ENCODE measurements around the gene FBN3.
A peak's percentile ranks its signal among the peaks of the same experiment; 100 is the strongest.

The FBN3 gene

DNA sequence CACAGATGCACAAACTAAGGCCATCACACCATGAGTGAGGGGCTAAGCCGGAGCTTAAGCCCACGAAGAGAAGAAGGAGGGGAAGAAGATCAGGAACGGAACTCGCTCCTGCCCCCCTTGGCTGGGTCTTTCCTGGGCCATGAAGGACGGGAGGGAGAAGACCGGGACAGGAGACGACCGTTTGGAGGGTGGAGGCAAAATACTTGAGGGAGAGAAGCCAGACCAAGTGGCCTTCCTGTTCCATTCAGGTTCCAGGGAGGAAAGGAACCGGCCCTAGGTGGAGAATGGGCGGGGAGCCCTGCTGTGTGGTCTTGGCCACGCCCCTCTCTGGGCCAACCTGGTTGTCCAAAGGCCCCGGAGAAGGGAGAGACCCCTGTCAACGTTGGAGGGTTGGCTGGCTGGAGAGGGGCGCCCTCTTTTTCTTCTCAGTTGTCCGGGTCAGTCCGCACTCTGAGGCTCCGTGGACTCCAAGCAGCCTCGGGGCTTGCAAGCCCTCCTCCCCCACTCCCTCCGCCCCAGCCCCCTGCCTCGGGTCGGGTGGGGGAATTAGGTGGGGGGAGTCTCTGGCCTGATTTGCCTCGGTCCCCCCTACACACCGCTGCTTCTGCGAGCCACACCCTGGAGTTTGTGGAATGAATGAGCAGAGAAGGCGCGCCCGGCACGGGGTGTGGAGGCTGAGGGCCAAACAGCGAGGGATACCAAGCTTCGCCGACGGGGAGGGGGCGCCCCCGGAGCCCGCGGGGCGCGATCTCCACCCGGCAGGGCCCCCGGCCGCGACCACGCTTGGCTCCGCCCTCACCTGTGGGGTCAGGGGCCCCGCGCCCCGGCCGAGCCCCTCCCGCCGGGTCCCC is 757 bp downstream of the FBN3 start:
- DNase-seq = peak; percentile 49

DNA sequence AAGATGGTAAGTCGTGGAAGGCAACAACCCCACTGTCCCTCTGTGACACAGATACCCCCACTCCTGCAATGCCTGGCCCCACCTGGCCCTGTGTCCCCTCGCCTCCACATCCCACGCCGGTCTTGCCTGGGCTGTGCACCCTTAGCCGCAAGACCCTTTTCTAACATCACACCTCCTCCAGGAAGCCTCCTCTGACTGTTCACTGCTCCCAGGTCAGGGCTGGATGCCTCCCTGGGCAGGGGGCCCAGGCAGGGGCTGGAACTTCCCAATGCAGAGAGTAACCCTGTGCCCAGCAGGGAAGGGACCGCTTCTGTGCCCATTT is 1.3 kb downstream of the FBN3 start:
- DNase-seq = no peak

DNA sequence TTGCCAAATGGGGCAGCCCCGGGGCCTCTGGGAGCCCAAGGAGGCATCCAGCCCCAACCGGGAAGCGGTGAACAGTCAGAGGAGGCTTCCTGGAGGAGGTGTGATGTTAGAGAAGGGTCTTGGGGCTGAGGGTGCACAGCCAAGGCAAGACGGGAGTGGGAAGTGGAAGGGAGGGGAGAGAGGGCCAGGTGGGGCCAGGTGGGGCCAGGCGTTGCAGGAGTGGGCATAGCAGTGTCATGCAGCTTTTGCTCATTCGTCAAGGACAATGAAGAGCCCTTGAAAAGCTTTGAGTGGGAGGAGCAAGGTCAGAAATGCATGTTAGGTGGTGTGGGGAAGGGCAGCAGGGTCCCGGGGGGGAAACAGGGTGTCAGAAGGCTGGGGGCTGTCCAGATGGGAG is 1.8 kb downstream of the FBN3 start:
- DNase-seq = no peak

DNA sequence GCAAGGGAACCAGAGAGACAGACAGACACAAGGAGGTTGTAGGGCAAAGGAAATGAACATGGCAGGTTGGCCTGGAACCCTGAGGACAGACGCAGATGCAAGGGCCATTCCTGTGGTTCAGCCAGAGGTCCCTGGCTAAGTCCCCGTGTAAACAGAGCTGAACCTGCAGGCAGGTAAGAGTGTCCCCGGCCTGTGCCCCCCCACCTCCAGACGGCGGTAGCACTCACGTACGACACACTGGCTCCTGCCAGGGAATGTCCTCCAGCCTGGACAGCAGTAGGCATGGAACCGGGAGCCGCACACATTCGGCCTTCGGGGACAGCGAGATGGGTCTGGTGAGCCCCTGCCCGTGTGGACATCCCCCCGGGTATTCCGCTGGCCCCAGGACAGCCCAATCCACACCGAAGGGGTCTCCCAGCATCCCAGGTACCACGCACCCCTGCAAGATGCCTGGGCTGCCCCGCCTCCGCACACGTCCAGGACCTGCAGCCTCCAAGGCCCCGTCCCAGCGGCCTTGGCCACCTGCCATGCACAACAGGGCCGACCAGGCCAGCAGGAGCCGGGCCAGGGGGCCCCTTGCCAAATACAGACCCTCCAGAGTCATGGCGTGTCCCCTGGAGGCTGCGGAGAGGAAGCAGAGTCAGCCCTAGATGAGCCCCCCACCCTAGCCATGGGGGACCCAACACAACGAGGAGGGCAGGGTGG is 2.4 kb downstream of the FBN3 start:
- DNase-seq = no peak

DNA sequence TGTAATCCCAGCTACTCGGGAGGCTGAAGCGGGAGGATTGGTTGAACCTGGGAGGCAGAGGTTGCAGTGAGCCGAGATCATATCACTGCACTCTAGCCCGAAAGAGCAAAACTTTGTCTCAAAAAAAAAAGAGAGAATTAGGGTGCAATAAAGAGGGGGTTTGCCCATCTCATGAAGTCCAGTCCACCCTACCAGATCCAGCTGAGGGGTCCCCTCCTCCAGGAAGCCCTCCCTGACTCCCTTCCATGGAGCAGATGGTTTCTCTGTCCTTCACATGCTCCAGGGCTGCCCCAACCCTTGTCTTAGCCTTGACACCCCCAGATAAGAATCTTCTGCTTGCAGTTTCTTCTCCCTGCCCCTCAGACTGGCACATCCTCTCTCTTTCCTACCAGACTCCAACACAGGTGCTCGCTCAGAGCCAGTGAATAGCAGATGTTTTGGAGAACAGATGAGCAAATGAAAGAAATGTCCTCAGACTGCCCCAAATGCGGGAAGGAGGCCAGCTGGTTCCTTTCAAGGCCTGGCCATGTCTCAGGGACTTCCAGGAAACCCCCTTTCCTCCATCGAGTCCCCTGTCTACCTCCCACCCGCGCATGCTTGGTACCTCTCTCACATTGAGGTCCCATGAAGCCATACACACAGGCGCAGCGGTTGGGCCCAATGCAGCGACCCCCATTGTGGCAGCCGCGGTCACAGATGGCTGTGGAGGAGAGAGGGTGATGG is 5.0 kb downstream of the FBN3 start:
- DNase-seq = no peak

DNA sequence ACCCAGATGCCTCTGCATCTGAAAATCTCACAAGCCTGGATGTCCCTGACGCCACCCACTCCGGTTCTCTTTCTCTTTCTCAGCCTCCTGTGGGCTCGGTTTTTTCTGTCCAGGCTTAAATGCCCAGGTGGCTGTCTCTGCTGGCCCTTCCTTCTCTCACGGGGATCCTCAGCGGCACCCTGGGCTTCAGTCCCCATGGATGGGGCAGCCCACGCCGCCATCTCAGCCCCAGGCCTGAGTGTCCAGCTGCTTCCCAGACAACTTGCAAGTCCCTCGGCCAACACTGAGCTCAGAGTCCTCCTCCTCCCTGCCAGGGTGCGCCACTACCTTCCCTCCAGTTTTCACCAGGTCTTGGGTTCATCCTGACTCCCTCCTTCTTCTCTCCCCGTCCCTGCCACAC is 6.4 kb downstream of the FBN3 start:
- no peak for DNase-seq

DNA sequence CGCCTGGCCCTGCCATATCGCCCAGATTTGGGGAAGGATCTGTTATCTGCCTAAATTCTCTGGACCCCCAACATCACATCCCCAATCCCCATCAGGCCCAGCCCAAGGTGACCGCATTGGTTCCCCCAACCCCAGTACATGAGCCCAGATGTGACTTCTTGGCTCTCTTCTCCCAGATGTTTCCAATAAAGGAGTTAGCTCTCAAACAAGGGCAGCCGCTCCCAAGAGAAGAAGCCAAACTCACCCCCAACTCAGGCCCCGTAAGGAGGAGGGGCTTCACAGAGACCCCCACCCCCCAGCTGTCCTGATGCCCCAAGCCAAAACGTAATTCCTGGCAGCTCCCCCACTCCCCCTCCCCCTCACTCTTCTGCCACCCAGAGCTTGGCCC is 6.9 kb downstream of the FBN3 start:
- no peak for DNase-seq

DNA sequence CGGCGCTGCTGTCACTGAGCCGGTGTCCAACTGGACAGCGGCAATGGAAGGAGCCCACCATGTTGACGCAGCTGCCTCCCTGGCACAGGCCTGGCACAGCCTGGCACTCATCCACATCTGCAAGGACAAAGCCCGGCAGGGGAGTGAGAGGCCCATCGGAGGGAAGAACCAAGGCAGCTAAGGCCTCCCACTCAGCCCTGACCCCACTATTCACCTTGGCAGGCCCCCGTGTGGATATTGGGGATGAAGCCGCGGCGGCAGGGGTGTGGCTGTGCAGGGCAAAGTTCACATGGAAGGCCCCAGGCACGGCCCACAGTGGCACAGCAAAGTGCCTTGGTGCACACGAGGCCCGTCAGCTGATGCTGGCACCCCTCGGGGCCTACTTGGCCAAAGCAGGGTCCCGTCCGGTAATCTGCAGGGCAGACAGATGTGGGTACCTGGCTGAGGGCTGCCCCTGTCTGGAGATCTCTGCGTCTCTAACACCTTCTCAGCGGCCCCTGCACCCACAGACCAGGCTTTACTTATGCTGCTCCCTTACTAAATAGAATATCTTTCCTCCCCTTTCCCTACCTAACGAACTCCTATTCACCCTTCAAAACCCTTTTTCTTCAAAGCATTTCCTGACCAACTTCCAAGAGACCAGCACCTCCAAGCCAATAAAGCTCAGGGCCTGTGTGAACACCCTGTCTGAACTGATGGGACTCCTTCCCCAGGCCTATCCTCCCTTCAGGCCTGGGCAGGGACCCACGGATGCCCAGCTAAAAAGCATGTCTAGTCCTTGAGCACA is 7.5 kb downstream of the FBN3 start:
- DNase-seq = no peak

DNA sequence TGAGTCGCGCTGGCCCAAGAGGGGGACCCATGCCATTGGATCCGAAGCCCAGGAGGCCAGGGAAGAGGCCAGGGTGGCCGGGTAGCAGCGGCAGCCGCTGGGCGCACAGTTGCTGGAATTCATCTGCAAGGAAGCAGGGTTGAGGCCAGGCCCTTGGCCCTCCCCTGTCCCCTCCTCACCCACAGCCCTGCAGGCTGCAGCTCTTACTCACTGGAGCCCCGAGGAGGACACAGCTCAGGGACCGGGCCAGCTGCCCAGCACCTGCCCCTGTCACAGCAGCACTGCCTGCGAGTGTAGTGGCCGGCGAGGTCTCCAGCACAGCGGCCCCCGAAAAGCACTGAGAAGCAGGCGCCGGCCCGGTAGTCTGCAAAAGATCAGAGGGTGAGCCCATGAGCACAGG is 11.2 kb downstream of the FBN3 start:
- no peak for DNase-seq

DNA sequence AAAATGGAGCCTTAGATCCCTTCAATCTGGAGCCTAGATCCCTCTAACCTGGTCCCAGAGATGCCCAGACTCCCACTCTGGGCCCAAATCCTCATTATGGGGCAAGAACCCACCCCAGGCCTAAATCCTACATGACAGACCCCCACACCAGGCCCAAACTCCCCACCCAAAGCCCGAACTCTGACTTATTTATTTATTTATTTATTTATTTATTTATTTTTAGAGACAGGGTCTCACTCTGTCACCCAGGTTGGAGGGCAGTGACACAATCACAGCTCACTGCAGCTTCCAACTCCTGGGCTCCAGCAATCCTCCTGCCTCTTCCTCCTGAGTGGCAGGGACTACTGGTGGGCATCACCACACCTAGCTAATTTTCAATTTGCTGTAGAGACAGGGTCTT is 12.0 kb downstream of the FBN3 start:
- no peak for DNase-seq

DNA sequence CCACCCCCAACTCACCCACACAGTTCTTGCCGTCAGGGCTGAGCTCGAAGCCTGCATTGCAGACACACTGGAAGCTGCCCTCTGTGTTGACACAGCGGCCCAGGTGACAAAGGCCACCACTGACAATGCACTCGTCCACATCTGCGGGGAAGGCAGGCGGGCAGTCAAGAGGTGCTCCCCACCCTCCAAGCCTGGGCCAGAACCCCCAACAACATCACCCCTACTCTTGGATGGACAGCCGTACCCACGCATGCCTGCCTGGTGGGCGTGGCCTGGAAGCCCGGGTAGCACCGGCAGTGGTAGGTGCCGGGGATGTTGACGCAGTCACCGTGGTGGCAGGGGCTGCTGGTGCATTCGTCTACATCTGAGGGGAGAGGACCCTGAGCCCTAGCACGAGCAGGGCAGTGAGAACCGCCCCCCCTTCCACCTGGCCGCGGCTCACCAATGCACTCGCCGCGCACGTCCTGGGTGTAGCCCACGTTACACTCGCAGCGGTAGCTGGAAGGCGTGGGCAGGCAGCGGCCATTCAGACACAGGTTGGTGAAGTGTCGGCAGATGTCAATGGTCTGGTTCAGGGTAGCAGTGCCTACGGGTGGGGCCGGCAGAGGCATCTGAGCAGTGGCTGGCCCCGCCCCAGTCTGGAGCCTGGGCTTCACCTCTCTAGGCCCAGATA is 13.3 kb downstream of the FBN3 start:
- no peak for DNase-seq

DNA sequence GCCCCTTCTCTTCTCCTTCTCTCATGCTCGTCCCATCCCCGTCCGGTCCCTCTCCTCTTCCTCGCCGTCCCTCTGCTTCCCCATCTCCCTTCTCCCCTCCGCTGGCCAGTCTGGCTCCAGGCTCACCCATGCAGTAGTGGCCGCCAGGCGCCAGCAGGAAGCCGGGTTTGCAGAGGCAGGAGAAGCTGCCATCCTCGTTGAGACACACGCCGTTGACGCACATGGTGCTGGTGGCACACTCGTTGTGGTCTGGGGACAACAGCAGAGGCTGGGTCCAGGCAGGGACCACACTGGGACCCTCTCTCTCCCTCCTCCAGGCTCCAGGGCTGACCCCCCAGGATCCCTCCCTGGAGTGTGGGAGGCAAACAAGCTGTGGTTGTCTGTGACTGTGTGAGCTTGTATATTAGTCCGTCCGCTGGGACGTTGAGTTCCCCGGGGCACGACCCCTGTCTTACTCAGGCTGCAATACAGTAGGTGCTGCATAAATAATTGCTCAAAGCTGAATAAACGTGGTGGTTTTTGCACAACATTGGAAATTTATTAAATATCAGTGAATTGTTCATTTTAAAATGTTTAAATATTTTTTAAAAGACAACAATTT is 16.4 kb downstream of the FBN3 start:
- no peak for DNase-seq

DNA sequence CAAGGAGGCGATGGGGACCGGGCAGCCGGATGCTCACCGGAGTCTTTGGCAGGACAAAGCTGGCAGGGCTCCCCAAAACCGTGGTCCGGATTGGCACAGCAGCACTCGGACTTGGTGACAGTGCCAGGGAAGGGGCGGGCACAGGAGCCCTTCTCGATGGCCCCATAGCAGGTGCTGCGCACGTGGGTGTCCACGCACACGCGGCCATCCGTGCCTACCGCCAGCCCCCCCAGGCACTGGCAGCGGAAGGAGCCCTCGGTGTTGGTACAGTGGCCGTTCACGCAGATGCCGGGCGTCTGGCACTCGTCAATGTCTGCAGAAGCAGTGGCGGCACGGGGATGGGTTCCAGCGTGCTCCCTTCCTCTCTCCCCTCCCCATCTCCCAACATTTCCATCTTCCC is 17.9 kb downstream of the FBN3 start:
- no peak for DNase-seq

DNA sequence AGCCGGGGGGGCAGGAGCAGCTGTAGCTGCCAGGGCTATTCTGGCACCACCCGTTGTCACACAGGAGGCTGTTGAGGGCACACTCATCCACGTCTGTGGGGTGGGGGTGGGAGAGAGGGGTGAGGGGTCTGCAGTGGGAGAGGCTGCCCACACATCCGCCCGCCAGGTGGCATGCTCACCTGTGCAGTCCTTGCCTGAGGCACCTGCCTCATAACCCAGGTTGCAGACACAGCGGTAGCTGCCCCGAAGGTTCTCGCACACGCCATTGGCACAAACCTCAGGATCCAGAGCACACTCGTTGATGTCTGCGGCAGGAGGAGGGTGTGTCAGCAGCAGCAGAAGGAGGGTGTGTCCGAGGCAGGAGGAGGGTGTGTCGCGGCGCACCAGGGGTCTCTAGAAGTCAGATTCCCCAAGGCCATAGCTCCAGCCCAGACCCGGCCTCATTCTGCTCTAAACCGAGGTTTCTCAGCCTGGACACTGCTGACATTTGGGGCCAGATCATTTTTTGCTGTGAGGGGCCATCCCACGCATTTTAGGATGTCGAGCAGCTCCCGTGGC is 20.3 kb downstream of the FBN3 start:
- DNase-seq = no peak

DNA sequence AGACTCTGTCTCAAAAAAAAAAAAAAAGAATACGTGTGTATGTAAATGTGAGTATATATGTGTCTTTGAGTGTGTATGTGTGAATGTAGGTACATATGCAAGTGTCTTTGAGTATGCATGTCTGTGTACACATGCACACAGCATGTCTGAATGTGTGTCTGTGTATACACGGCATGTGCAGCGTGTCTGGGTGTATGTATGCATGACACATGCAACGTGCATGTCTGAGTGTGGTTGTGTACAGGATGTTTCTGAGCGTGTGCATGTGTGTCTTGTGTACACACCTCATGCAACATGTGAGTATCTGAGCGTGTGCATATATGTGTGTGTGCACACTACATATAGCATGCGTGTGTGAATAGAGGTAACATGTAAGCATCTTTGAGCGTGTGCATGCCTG is 20.8 kb downstream of the FBN3 start:
- no peak for DNase-seq

DNA sequence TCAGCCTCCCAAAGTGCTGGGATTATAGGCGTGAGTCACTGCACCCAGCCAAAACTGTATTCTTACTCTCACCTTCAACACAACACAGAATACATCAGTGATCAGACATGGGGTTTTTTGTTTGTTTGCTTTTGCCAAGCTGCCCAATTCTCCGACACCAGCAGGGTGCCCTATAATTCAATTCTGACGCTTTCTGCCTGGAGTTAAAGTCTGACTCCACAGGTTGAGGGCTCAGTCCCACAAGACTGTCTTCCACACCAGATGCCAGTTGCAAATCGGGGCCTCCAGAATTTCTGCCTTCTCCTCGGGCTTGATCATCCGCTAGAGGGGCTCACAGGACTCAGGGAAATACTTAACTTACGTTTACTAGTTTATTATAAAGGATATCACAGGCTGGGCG is 22.1 kb downstream of the FBN3 start:
- no peak for DNase-seq

DNA sequence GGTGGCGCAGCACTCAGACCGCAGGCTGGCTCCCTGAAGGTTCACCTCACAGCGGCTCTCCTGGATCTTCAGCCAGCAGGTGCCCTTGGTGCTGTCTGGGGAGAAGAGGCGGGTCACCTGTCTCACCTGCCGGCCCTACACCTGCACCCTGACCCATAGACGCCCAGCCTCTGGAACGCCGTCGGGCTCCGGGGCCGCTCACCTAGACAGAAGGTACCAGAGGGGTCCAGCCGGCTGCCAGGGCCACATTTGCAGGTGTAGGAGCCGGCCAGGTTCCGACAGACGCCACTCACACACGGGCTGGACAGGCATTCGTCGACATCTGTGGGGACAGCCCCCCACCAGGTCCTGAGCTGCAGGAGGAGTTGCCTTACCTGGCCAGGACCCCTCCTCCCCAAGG is 22.9 kb downstream of the FBN3 start:
- DNase-seq = no peak

DNA sequence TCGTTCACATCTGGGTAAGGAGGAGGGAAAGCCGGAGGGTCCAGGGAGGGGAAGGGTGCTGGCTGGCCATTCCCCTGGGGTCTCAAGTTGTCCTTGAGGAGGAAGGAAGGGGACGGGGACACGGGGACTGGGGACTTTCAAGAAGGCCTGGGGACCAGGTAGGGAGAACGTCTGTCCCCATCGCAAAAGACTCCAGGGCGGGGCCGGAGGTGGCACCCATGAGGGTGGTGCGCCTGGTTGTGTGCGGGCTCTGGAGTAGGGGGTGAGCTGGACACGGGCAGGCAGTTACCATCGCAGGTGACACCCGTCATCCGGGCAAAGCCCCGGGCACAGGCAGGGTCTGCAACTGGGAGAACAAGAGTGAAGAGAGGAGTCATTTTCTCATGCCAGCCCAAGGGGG is 23.4 kb downstream of the FBN3 start:
- DNase-seq = no peak

DNA sequence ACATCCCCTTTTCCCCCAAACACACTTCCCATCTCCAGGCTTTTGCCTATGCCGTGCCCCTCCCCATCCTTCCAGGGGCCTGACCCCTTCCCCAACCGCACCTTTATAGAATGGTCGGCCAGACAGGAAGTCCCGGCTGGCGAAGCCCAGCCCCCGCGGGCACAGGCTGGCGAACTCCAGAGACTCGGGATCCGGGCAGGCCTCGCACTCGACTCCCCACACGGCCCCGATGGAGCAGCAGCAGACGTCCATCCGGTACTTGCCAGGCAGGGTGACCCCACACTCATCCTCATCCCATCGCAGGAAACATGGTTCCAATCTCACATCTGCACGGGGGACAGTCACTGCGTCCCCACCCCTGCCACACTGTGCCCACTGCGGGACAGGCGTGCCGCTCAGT is 25.7 kb downstream of the FBN3 start:
- no peak for DNase-seq

DNA sequence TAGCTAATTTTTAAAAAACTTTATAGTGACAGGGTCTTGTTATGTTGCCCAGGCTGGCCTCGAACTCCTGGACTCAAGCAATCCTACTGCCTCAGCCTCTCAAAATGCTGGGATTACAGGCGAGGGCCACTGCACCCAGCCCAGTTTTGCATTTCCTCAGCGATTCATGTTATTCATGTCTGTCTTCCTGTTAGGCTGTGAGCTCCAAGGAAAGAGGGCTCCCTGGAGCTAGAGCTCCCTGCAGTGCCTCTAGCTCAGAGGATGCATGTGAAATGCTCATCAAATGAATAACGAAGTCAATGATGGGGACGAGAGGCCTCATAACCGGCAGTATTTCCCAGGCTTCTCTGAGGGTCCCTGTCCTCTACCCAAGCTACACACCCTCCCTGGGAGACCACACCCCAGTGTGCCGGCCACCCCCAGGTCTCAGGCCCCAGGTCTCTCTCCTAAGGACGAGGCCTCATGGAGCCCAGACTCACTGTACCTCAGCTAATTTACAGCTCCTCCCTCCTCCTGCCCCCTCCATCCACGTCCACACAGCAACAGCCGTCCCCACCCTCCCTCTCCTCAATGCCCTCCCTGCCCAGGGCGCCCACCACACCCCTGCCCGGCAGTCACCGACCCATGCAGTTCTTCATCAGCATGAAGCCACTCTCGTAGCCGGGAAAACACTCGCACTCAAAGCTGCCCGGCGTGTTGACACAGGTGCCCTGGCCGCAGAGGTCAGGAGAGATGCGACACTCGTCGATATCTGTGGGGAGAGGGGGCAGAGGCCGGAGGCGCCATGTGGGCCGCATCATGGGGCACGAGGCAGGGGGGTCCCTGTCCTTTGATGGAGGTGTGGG is 28.5 kb downstream of the FBN3 start:
- DNase-seq = no peak

DNA sequence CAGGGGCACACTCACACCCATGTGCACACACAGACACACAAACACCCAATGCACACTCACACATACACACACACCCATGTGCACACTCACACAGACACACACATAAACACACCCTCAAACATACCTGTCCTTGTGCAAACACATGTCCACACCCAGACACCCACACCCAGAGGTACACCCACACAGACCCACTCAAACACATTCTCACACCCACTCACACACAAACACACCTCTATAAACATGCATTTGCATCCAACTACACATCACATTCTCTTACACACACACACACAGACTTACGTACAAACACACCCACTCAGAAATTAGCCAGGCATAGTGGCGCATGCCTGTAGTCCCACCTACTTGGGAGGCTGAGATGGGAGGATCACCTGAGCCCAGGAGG is 31.4 kb downstream of the FBN3 start:
- no peak for DNase-seq

All from NCI-H2029 treated with DMSO at 0.1 percent for 48 hours (cell line).